OCI-LY1 (cell line): ENCODE data around the gene GNG7.

Source experiments
- H2AFZ ChIP-seq: fragments of 200-600 bp; sonication (generic), shearing (Covaris generic); 2 replicates; pipeline ENCODE4 v1.6.0; 2014; ENCODE audit warnings: antibody characterized with exemption, mild to moderate bottlenecking, low read length
- H3F3A ChIP-seq: fragments of 200-600 bp; sonication (generic), shearing (Covaris generic); 2 replicates; pipeline ENCODE4 v1.6.0; 2014; ENCODE audit warnings: mild to moderate bottlenecking, antibody characterized with exemption, low read length, moderate library complexity; ENCODE audit not compliant: insufficient read depth
- H3K27ac ChIP-seq: fragments of 200-600 bp; sonication (generic); 2 replicates; pipeline ENCODE4 v1.5.1; 2014; ENCODE audit warnings: low read length, mixed run types, mild to moderate bottlenecking, low read depth; ENCODE audit not compliant: poor library complexity, severe bottlenecking
- H3K27me3 ChIP-seq: fragments of 200-600 bp; sonication (generic); 2 replicates; pipeline ENCODE4 v1.6.0; 2014; ENCODE audit warnings: antibody characterized with exemption, mild to moderate bottlenecking, low read length, moderate library complexity; ENCODE audit not compliant: insufficient read depth
- H3K36me3 ChIP-seq: fragments of 200-600 bp; sonication (generic); 2 replicates; pipeline ENCODE4 v1.6.1; 2014; ENCODE audit warnings: mild to moderate bottlenecking, antibody characterized with exemption, low read length, moderate library complexity, mixed read lengths; ENCODE audit not compliant: insufficient read depth
- H3K4me1 ChIP-seq: fragments of 200-600 bp; sonication (generic); 2 replicates; pipeline ENCODE4 v1.5.1; 2014; ENCODE audit warnings: mild to moderate bottlenecking, low read length, moderate library complexity; ENCODE audit not compliant: insufficient read depth, severe bottlenecking
- H3K4me2 ChIP-seq: fragments of 200-600 bp; sonication (generic), shearing (Covaris generic); 2 replicates; pipeline ENCODE4 v1.6.1; 2014; ENCODE audit warnings: low read length
- H3K4me3 ChIP-seq: fragments of 200-600 bp; sonication (generic); 2 replicates; pipeline ENCODE4 v1.5.1; 2014; ENCODE audit warnings: low read length, low read depth, mild to moderate bottlenecking, mixed read lengths; ENCODE audit not compliant: poor library complexity, severe bottlenecking
- H3K79me2 ChIP-seq: fragments of 200-600 bp; shearing (Covaris generic); 2 replicates; pipeline ENCODE4 v1.6.1; 2016; ENCODE audit warnings: mixed run types, low read length, mixed read lengths; ENCODE audit not compliant: insufficient read depth
- H3K9ac ChIP-seq: fragments of 200-600 bp; sonication (generic), shearing (Covaris generic); 2 replicates; pipeline ENCODE4 v1.6.1; 2014; ENCODE audit warnings: mild to moderate bottlenecking, low read length, mixed read lengths
- H3K9me2 ChIP-seq: fragments of 200-600 bp; sonication (generic), shearing (Covaris generic); 2 replicates; pipeline ENCODE4 v1.6.1; 2014; ENCODE audit warnings: low read depth, mild to moderate bottlenecking, low read length, mixed read lengths
- H3K9me3 ChIP-seq: fragments of 200-600 bp; shearing (Covaris generic); 2 replicates; pipeline ENCODE4 v1.6.1; 2014; ENCODE audit warnings: low read length, mixed read lengths
- H4K20me1 ChIP-seq: fragments of 200-600 bp; sonication (generic), shearing (Covaris generic); 2 replicates; pipeline ENCODE4 v1.6.0; 2016; ENCODE audit warnings: mild to moderate bottlenecking, low read length; ENCODE audit not compliant: insufficient read depth
- EZH2 ChIP-seq: fragments of 200-600 bp; sonication (generic), shearing (Covaris generic); IDR thresholded peaks from 2 replicates; pipeline ENCODE4 v1.8.0; 2017; ENCODE audit warnings: borderline replicate concordance, mixed run types, mild to moderate bottlenecking, antibody characterized with exemption, low read length, moderate library complexity, mixed read lengths
- TF ChIP-seq, protein P1 (sequence below): fragments of 200-600 bp; sonication (generic), shearing (Covaris generic); IDR thresholded peaks from 2 replicates; pipeline ENCODE4 v1.5.1; 2017; ENCODE audit warnings: mild to moderate bottlenecking, antibody characterized with exemption, low read length, moderate library complexity, mixed read lengths

GNG7 gene

GRCh38 chr19:2529473-2529918, 173.0 kb downstream of the GNG7 start:
- no peak for TF ChIP-seq EZH2
- TF ChIP-seq, protein P1, sequence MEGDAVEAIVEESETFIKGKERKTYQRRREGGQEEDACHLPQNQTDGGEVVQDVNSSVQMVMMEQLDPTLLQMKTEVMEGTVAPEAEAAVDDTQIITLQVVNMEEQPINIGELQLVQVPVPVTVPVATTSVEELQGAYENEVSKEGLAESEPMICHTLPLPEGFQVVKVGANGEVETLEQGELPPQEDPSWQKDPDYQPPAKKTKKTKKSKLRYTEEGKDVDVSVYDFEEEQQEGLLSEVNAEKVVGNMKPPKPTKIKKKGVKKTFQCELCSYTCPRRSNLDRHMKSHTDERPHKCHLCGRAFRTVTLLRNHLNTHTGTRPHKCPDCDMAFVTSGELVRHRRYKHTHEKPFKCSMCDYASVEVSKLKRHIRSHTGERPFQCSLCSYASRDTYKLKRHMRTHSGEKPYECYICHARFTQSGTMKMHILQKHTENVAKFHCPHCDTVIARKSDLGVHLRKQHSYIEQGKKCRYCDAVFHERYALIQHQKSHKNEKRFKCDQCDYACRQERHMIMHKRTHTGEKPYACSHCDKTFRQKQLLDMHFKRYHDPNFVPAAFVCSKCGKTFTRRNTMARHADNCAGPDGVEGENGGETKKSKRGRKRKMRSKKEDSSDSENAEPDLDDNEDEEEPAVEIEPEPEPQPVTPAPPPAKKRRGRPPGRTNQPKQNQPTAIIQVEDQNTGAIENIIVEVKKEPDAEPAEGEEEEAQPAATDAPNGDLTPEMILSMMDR: no peak
- no peak overlapping the region for H3K4me3 ChIP-seq
- no peaks in the 10 kb centered on the region for H4K20me1 ChIP-seq
- peaks cover 3% of the 10 kb centered on the region for H3K9me3 ChIP-seq
- no peaks in the 10 kb centered on the region for H3F3A ChIP-seq
- no peak overlapping the region for H3K27ac ChIP-seq
- H2AFZ ChIP-seq: no peak overlapping the region
- no peaks in the 10 kb centered on the region for H3K9me2 ChIP-seq
- H3K36me3 ChIP-seq: no peaks in the 10 kb centered on the region; the same call in 1 of the 2 replicates
- no peak overlapping the region for H3K4me2 ChIP-seq
- peaks cover 6% of the 10 kb centered on the region; the same call in 1 of the 2 replicates for H3K27me3 ChIP-seq
- no peaks in the 10 kb centered on the region for H3K4me1 ChIP-seq
- H3K79me2 ChIP-seq: no peaks in the 10 kb centered on the region
- H3K9ac ChIP-seq: no peak overlapping the region

DNA sequence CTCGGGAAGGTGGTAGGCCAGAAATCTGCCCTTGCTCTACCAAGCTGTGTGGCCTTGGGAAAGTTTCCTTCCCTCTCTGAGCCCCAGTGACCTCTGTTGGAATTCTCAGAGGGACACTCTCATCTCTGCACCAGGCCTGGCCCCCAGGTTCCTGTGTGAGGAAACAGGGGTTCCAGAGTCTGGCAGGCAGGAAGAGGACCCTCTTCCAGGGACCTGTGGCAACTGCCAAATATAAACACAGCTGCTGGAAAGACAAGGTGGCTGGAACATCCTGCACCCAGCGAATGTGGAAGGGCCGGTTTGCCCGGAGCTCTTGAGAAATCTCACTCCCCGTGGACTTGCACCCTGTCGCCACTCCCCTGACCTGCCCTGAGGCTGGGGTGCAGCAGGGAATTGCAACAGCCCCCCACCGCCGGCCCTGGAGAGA, 173.8 kb downstream of the GNG7 start:
- H3K4me3 ChIP-seq: no peak overlapping the region
- no peaks in the 10 kb centered on the region; the same call in 1 of the 2 replicates for H3K36me3 ChIP-seq
- H2AFZ ChIP-seq: no peak overlapping the region
- H3K9me3 ChIP-seq: peaks cover 3% of the 10 kb centered on the region
- H4K20me1 ChIP-seq: no peaks in the 10 kb centered on the region
- H3F3A ChIP-seq: no peaks in the 10 kb centered on the region
- TF ChIP-seq EZH2: no peak
- TF ChIP-seq, protein P1: no peak
- no peaks in the 10 kb centered on the region for H3K9me2 ChIP-seq
- H3K27ac ChIP-seq: no peak overlapping the region
- no peak overlapping the region for H3K9ac ChIP-seq
- H3K79me2 ChIP-seq: no peaks in the 10 kb centered on the region
- no peaks in the 10 kb centered on the region for H3K4me1 ChIP-seq
- H3K4me2 ChIP-seq: no peak overlapping the region
- peaks cover 13% of the 10 kb centered on the region; the same call in 1 of the 2 replicates for H3K27me3 ChIP-seq

DNA sequence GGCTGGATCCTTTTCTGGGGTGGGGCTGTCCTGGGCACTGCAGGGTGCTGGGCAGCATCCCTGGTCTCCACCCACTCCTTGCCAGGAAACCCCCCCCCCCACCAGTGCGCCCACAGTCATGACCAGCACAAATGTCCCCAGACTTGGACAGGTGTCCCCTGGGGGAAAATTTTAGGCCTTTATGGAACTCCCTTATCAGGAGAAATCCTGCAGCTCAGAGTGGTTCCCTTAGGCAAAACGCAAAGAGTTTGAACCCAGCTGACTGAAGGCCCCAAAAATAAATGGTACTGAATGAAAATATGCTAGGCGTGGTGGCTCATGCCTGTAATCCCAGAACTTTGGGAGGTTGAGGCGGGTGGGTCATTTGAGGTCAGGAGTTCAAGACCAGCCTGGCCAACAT, 174.8 kb downstream of the GNG7 start:
- H3F3A ChIP-seq: no peaks in the 10 kb centered on the region
- no peaks in the 10 kb centered on the region for H4K20me1 ChIP-seq
- no peaks in the 10 kb centered on the region for H3K4me1 ChIP-seq
- H3K9me3 ChIP-seq: peaks cover 3% of the 10 kb centered on the region
- no peaks in the 10 kb centered on the region for H3K9me2 ChIP-seq
- no peak overlapping the region for H3K4me2 ChIP-seq
- H3K36me3 ChIP-seq: no peaks in the 10 kb centered on the region; the same call in 1 of the 2 replicates
- H3K27me3 ChIP-seq: peaks cover 15% of the 10 kb centered on the region; the same call in 1 of the 2 replicates
- no peak overlapping the region for H3K9ac ChIP-seq
- H3K27ac ChIP-seq: no peak overlapping the region
- no peaks in the 10 kb centered on the region for H3K79me2 ChIP-seq
- H2AFZ ChIP-seq: no peak overlapping the region
- H3K4me3 ChIP-seq: no peak overlapping the region
- no peak for TF ChIP-seq EZH2
- TF ChIP-seq, protein P1: no peak
